HG03439 (cell line): Measurements from ENCODE around the gene KRT13.

Experiments used
- ATAC-seq: cut with Tn5 transposase; IDR thresholded peaks from one replicate; pipeline ENCODE4 v1.9.1; 2021; ENCODE audit warnings: mild to moderate bottlenecking, moderate library complexity; ENCODE audit not compliant: unreplicated experiment

KRT13 gene

DNA sequence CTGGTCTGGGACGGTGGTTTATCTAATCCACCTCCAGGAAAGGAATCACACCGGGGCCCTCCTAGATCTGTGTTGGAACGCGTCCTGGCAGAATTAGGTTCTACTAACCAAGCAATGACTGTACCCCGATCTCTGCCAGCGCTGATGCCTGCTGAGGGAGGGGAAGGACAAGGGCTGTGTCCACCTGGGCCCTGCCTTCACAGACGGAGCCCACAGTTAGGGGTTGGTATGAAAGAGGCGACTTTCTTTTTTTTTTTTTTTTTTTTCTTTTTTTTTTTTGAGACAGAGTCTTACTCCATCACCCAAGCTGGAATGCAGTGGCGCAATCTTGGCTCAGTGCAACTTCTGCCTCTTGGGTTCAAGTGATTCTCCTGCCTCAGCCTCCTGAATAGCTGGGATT, 32.6 kb upstream of the KRT13 start:
- ATAC-seq = no peak

- ATAC-seq = no peak
These were observed 32.2 kb upstream of the KRT13 start for GRCh38 chr17:41537614-41537954.

GRCh38 chr17:41536741-41537613, 31.6 kb upstream of the KRT13 start:
- ATAC-seq = no peak

DNA sequence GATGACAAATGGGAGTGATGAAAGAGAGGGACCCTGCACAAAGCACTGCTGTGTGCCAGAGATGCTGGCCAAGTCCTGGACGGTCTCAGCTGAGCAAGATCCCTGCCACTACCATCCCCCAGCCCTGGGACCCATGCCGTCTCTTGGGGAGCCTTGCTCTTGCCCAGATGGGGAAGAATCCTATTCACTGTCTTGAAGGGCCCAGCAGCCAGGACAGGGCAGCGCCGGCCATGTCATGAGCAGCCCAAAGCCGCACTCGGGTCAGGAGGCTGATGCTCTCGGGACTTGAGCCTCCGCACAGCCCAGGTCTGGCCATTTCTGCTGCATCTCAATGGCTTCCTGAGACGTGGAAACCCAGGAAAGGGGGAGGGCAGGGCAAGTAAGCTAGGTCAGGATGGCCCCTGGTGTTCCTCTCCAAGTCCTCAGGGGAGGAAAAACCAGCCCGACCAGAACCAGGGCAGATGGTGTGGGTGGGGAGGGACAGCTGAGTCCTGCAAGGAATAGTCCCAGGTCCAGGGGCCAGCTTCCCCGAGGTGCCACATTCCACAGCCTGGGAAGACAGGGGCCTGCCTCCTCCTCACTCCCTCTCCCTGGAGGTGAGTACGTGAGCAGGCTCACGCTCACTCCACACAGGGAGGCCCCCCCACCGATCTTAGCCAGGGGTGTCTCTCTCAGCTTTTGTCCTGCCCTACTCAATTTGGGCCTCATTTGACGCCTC, 30.5 kb upstream of the KRT13 start:
- no peak for ATAC-seq

GRCh38 chr17:41534899-41535546, 29.6 kb upstream of the KRT13 start:
- ATAC-seq = no peak

DNA sequence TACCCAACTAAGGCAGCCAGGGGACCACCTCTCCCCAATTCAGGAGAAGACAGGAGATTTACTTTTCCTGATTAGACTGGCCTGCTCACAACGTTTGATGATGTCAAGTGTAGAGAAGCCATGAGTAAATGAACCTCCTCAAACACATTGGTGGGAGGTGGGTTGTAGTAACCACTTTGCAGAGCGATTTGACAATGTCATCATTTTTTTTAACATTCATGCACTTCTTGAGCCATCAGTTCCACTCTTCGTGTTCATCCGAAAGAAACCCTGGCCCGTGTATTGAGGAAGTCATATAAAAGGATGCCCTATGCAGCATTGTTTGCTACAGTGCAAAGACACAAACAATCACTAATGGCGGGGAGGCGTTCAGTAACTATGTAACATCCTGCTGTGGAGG, 28.2 kb upstream of the KRT13 start:
- ATAC-seq = no peak

DNA sequence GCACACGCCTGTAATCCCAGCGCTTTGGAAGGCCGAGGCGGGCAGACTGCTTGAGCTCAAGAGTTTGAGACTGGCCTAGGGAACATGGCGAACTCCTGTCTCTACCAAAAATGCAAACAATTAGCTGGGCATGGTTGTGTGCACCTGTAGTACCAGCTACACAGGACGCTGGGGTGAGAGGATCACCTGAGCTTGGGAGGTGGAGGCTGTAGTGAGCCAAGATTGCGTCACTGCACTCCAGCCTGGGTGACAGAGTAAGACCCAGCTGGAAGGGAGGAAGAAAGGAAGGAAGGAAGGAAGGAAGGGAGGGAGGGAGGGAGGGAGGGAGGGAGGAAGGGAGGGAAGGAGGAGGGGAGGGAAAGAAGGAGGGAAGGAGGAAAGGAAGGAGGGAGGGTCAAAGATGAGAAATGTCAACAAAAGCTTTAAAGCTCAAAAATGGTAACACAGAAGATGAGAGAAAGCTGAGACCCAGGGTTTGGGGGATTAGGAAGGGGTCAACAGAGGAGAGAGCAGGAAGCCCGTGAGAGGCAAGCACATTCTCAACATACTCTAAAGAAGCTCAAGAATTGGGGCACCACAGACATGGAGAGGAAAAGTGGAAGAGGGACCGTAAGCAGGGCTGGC, 27.6 kb upstream of the KRT13 start:
- ATAC-seq = no peak

GRCh38 chr17:41531993-41532392, 26.6 kb upstream of the KRT13 start:
- ATAC-seq = no peak

DNA sequence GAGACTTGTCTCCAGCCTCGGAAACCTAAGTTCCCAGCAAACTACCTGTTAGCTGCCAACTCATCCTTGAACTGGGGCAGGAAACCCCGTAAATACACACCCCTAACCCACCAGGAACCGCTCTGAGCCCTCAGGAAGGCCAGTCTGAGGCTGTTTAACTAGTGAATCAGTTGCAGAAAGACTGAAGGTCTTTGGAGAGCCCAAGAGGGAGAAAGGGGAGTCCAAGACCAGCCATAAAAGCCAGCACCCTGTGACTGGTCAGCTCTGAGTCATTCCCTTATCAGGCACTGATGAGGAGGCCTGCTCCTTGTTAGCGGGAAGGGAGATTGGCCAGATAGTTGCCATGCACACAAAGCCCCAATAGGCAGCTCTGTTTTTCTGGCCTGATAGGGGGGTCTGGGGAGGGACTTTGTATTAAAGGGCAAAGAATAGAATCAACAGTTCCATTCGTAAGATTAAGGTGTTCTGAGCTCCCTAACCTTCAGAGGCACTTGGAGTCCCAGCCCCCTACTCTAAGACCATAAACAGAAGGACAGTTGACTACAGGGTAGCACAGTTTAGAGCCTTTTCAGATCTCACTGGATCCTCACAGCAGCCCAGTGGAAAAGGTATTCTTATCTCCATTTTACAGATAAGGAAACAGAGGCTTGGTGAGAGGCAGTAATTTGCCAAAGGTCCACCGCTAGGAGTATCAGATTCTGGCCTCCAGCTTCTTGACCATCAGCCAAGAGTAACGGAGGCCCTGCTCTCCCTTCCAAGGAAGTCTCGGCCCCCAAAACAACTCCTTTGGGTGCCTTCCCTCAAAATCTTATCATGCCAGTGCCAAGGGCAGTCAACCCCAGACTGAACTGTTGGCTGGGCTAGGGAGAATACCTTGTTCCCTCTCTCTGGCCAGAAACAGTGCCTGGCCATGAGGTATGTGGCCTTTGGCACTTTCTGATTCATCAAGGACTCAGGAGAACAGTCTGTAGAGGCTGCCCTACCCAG, 24.9 kb upstream of the KRT13 start:
- no peak for ATAC-seq

DNA sequence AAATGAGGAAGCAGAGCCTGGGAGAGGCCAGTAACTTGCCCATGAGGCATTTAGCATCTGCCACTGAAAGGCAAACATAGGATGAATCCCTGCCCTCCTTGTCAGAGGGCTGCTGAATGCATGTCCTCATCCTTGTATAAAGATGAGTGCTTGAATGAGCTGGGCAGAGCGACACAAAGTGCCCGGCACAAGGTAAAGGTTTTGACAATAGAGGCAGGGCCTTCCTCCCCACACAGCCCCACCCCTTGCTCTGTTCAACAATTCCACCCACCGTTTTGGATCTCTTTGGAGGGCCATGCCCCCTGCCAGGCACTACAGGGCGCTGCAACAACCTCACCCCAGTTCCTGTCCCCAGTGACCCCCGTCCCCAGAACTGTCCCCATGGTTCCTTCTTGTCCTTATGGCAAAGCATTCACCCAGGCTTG, 24.1 kb upstream of the KRT13 start:
- no peak for ATAC-seq

GRCh38 chr17:41528959-41529353, 23.5 kb upstream of the KRT13 start:
- ATAC-seq = no peak

DNA sequence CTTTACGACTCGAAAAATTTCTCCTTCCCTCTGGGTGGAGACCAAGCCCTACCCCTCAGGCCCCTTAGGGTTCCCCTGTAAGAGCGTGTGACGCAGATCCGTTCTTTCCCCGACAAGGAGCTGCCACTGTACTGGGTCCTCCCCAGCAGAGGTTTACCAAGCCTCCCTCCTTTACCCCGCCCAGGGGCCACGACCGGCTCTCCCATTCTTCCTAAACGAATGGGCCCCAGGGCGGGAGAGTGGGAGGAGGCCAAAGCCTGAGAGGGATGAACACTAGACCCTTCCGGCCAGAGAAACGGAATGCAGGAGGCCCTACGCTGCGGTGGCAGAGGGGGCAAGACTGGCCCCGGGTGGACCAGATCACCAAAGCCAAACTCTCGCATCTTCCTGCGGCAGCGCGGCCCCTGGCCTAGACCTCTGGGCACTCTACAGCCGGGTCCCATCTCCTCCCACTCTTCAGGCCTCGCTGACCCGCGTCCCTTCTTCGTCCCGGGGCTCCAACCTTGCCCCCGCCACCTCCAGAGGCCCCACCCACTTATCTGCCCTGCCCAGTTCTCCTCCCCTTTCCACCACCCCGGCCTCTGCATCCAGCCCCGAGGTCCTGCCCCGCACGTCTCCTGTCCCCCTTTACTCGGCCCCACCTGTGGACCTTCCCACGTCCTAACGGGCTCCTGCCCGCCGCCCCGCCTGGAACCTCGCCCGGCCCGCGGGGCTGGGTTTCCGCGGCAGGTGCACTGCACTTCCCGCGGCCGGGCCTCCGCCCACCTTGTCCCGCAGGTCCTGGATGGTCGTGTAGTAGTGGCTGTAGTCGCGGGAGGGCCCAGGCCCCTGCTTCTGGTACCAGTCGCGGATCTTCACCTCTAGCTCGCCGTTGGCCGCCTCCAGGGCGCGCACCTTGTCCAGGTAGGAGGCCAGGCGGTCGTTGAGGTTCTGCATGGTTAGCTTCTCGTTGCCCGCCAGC, 21.9 kb upstream of the KRT13 start:
- ATAC-seq = no peak

DNA sequence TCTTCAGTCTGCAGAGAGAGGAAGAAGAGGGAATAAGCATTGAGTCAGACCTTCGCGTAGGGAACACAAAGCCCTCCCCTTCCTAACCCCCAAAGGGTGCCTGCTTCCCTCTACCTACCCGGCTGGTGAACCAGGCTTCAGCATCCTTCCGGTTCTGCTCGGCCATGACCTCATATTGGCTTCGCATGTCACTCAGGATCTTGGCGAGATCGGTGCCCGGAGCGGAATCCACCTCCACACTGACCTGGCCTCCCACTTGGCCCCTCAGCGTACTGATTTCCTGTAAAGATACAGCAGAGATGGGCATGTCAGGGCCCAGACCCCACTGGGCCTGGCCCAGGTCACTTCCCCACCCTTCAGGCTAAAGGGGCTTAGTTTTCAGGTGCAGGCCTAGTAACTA, 18.8 kb upstream of the KRT13 start:
- ATAC-seq = no peak

GRCh38 chr17:41523787-41524186, 18.4 kb upstream of the KRT13 start:
- ATAC-seq = no peak

- no peak for ATAC-seq
These were observed 17.8 kb upstream of the KRT13 start for GRCh38 chr17:41523225-41523593.

- ATAC-seq = no peak
These were observed 17.2 kb upstream of the KRT13 start for GRCh38 chr17:41522301-41523224.

- ATAC-seq = no peak
These were observed 16.3 kb upstream of the KRT13 start for GRCh38 chr17:41521574-41522261.
